NB4 (cell line): ENCODE measurements around the gene DNMT3A.

Experiments
- MAX ChIP-seq: IDR thresholded peaks from 2 replicates; pipeline ENCODE4 v1.6.1; 2011; ENCODE audit warnings: low read depth, low read length
- POLR2A ChIP-seq: IDR thresholded peaks from 2 replicates; pipeline ENCODE4 v1.6.1; 2011; ENCODE audit warnings: mild to moderate bottlenecking; ENCODE audit not compliant: insufficient read length; ENCODE audit errors: extremely low read depth
- TF ChIP-seq, protein P1 (sequence below): IDR thresholded peaks from one replicate; pipeline ENCODE4 v1.5.1; 2012; ENCODE audit warnings: low read depth, low read length

GRCh38 chr2:25389161-25389560 lies 47.4 kb upstream of the DNMT3A start:
- TF ChIP-seq, protein P1, sequence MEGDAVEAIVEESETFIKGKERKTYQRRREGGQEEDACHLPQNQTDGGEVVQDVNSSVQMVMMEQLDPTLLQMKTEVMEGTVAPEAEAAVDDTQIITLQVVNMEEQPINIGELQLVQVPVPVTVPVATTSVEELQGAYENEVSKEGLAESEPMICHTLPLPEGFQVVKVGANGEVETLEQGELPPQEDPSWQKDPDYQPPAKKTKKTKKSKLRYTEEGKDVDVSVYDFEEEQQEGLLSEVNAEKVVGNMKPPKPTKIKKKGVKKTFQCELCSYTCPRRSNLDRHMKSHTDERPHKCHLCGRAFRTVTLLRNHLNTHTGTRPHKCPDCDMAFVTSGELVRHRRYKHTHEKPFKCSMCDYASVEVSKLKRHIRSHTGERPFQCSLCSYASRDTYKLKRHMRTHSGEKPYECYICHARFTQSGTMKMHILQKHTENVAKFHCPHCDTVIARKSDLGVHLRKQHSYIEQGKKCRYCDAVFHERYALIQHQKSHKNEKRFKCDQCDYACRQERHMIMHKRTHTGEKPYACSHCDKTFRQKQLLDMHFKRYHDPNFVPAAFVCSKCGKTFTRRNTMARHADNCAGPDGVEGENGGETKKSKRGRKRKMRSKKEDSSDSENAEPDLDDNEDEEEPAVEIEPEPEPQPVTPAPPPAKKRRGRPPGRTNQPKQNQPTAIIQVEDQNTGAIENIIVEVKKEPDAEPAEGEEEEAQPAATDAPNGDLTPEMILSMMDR = no peak
- TF ChIP-seq MAX (no peak), POLR2A (no peak)
